GM19324 (cell line): ENCODE data around the gene TRIP10.
"Not testable (repeated sequence)": the region's sequence is repeated elsewhere in the genome, so short reads cannot be mapped to it uniquely, and the experiment has no call there.

Experiments
- ATAC-seq: cut with Tn5 transposase; IDR thresholded peaks from one replicate; pipeline ENCODE4 v1.9.1; 2021; ENCODE audit warnings: mild to moderate bottlenecking, moderate library complexity; ENCODE audit not compliant: unreplicated experiment, low FRiP score

Gene TRIP10

DNA sequence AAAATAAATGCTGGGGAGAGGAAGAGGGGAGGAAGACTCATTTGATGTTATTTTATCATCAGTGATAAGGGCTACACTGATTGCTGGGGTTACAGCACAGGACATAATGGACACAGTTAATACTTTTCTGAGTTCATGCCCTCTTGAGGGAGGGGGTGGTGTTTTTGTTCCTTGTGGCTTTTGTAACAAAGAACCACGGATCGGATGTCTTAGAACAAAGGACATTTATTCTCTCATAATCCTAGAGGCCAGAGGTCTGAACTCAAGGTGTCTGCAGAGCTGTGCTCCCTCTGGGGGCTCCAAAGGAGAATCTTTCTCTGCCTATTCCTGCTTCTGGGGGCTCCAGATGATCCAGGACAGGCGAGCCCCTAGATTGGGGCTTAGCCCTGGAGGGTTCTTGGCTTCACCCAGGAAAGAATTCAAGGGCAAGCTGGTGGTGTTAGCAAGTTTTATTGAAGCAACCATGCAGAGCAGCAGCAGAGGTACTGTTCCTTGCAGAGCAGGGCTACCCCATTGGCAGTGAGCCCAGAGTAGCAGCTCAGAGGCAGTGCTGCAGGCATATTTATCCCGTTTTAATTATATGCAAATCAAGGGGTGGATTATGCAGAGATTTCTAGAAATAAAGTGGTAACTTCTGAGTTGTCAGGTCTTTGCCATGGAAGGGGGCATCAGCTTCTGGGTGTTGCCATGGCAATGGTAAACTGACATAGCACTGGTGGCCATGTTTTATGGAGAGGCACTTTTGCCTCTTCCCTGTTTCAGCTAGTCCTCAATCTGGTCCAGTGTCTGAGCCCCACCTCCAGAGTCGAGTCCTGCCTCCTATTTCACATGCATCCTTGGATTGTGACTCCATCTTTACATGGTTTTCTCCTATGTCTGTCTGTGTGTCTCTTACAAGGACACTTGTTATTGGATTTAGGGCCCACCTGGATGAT is 51.0 kb downstream of the TRIP10 start:
- ATAC-seq = no peak

DNA sequence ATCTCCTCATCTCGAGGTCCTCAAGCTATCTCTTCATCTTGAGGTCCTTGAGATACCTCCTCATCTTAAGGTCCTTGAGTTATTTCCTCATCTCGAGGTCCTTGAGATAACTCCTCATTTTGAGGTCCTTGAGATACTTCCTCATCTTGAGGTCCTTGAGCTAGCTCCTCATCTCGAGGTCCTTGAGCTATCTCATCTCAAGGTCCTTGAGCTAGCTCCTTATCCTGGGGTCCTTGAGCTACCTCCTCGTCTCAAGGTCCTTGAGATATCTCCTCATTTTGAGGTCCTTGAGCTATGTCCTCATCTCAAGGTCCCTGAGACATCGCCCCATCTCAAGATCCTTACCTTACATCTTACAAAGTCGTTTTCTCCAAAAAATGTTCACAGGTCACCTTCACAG is 51.8 kb downstream of the TRIP10 start:
- no peak for ATAC-seq

DNA sequence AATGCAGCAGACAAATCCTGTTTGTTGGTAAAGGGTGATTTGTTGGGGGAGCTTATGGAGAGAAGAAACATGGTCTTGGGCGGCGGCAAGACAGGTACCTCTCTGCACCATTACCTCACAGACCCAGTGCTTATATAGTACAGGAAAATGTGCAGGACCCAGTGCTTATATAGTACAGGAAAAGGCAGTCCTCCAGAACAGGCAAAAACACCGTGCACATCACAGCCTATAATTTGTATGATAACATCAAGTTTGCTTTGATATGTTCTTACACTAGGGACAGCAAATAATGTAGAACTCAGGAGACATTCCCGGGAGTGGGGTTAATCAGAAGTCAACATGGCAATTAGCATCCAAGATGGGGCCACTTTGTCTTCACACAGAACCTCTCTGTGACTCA is 53.9 kb downstream of the TRIP10 start:
- ATAC-seq = no peak

DNA sequence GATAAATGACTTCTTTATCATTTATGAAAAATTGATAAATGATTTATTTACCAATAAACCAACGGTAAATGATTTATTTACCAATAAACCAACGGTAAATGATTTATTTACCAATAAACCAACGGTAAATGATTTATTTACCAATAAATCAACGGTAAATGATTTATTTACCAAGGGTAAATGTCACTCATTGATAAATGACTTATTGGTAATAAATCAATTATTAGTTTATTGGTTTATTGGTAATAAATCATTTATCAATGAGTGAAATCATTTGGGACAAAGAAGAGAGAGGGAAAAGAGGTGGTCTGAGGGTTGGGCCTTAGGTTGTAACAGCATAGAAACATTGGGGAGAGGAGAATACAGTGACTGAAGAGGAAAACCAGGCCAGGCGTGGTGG is 54.5 kb downstream of the TRIP10 start:
- ATAC-seq = no peak

DNA sequence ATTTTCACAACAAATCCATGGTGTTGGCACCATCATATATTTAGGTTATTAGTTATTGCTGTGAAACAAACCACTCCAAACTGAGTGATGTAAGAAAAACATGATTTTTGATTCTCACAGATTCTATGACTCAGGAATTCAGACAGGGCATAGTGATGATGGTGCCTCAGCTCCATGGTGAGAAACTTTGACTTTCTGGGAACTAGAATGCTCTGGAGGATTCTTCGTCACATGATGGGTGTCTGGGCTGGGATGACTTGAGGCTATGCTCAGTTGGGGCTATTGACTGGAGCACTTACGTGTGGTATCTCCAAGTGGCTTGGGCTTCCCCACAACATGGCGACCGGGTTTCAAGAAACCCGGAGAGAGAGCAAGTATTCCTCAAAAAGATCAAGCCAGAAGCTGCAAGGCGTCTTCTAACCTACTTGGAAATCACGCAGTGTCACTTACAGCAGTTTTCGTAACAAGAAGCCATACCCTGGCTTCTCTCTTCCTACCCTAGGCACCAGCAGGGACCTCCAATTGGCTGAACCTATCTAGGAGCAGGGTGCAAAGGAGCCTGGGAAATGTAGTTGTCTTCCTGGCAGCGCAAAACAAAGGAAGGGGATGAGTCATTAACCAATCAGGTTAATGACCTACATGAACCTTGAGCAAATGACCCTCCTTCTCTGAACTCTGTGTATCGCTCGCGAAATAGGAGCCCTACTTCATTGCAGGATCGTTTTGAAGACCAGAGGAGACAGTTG is 55.4 kb downstream of the TRIP10 start:
- ATAC-seq = no peak

DNA sequence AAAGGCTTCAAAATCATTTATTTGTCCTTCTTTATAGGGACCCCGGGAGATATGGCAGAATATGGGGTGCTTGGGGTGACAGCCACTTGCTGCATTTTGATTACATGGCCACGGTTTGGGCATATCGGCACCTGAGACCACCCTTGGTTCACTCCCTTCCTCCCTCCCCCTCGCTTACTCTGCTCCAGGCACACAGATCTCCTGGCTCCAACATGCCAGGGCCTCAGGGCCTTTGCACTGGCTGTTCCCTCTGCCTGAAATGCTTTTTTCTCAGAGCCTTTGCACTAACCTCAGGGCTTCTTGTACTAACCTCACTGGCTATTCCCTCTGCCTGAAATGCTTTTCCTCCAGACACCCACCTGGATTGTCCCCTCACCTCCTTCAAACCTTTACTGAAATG is 56.8 kb downstream of the TRIP10 start:
- ATAC-seq = no peak

DNA sequence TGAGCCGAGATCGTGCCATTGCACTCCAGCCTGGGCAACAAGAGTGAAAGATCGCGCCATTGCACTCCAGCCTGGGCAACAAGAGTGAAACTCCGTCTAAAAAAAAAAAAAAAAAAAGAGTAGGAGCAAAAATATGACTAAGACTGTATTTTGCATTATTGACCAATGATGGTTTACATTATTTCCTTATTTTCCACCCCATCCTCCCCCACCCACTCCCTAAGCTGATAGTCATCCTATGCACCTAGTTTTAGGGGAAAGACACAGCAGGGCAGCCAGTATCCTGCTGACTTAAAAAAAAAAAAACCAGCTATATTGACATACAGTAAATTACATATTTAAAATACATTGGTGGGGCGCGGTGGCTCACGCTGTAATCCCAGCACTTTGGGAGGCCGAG is 58.2 kb downstream of the TRIP10 start:
- ATAC-seq = no peak

DNA sequence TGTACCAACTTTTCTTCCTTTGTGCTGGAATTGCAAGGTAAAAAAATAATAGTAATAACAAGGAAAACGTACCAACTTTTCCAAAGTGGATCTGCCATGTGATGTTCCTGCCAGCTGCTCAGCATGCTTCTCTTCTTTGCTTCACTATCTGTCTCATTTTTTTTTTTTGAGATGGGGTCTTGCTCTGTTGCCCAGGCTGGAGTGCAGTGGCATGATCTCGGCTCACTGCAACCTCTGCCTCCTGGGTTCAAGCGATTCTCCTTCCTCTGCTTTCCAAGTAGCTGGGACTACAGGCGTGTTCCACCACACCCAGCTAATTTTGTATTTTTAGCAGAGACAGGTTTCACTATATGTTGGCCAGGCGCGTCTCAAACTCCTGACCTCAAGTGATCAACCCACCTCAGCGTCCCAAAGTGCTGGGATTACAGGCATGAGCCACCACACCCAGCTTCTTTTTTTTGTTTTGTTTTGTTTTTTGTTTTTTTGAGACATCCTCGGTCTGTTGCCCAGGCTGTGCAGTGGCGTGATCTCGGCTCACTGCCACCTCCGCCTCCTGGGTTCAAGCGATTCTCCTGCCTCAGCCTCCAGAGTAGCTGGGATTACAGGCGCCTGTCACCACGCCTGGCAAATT is 60.8 kb downstream of the TRIP10 start:
- ATAC-seq = not testable (repeated sequence)

DNA sequence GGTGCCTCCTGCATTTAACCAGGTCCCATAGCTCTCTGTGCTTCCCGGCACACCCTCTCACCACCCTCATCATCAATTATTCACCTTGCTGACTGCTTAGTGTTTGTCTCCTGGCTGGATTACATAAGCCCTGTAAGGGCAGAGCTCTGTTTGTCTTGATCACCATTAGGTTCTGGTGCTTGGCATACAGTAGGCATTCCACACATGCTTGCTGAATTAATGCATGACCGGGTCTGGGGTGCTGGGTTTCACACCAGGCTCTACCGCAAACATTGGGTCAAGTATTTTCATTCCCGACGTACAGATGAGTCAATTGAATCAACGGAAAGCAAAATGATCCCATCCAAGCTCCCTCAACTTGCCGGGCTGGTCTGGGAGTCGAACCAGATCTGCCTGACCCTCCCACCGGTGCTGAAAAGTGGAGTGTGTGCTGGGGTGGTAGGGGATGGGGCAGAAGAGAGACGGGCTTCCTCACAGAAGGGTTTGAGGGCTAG is 61.6 kb downstream of the TRIP10 start:
- no peak for ATAC-seq
